ENCODE results near the gene DSC3. TPM values are rescaled to one million over a fixed set of nuclear protein-coding genes. Genes with fewer than 3 reads are reported as not detected.
A peak's percentile ranks its signal among the peaks of the same experiment; 100 is the strongest.

Gene DSC3
- total RNA-seq, 1 experiment from 2014 or later: 60.8 TPM

DNA sequence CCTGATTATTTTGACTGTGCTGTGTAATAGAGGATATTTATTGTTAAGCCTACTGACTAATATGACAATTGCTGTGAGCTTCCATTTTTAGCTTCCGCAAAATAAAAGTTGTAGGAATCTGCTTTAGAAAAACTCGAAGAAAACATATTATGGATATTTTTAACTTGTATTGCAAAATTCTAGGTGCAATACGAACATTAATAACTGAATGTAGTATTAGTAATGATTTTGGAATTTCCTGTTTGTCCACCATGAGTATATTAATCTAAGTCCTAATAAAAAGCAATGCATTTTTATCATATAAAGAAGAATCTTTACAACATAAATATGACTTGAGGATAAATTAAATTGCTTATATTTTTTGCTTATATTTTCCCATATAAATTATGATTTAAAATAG lies 2.4 kb upstream of the DSC3 start:
- ChIA-PET POLR2A (interaction anchor here (0.6 to 9.0 kb wide), 9 partner anchors 20 to 465 kb away, joined by 3 to 221 read pairs (median 6); partner anchors contain the start of genes DSC2 and DSG3), CTCF (interaction anchor here (1.0 to 1.6 kb wide), 3 partner anchors 54 to 501 kb away, joined by 3 to 4 read pairs (median 3); no protein-coding TSS in a partner anchor)
- TF ChIP-seq, protein P1, sequence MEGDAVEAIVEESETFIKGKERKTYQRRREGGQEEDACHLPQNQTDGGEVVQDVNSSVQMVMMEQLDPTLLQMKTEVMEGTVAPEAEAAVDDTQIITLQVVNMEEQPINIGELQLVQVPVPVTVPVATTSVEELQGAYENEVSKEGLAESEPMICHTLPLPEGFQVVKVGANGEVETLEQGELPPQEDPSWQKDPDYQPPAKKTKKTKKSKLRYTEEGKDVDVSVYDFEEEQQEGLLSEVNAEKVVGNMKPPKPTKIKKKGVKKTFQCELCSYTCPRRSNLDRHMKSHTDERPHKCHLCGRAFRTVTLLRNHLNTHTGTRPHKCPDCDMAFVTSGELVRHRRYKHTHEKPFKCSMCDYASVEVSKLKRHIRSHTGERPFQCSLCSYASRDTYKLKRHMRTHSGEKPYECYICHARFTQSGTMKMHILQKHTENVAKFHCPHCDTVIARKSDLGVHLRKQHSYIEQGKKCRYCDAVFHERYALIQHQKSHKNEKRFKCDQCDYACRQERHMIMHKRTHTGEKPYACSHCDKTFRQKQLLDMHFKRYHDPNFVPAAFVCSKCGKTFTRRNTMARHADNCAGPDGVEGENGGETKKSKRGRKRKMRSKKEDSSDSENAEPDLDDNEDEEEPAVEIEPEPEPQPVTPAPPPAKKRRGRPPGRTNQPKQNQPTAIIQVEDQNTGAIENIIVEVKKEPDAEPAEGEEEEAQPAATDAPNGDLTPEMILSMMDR (IDR thresholded peaks at IDR 0.05; ENCODE audit: unreplicated experiment): no peak
- Mint-ChIP-seq H3K4me3 (ENCODE audit: unreplicated experiment) (no peak overlapping the region), H3K36me3 (ENCODE audit: insufficient read depth, unreplicated experiment) (peaks cover 6% of the 10 kb centered on the region), H3K27ac (ENCODE audit: low read depth, unreplicated experiment) (no peak overlapping the region), H3K27me3 (ENCODE audit: insufficient read depth, unreplicated experiment) (no peaks in the 10 kb centered on the region), H3K9me3 (ENCODE audit: unreplicated experiment) (no peaks in the 10 kb centered on the region), H3K4me1 (ENCODE audit: insufficient read depth, unreplicated experiment) (peaks cover 39% of the 10 kb centered on the region)
- intact Hi-C loops (cut with micrococcal nuclease): loop anchor here (5.0 kb wide), 1 partner anchor 402 kb away; the partner anchor contains the start of gene DSG3
- DNase-seq (ENCODE audit: unreplicated experiment): no peak
- BruUV-seq (replicated peaks): no TSS peak

DNA sequence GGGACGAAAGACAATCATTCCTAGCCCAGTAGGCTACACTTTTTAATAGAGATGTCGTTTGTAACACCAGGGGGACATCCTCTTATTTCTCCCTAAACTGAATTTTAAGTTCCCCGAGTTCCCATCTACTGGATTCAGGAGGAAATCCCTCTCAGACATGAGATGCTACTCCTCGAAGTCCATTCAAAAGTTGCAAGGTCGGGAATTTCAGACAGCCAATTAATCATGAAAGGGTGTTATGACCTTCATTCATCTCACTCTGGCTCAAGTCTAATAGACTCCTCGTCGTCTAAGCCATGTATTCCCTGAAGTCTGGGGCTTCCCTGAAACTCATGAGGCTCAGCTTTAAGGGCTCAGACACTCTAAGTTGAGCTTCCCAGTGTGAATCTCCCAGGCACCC lies 1.2 kb upstream of the DSC3 start:
- ChIA-PET POLR2A (interaction anchor here (0.7 to 9.0 kb wide), 13 partner anchors 11 to 466 kb away, joined by 3 to 221 read pairs (median 8); partner anchors contain the start of genes DSC2 and DSG3), CTCF (interaction anchor here (1.0 to 1.6 kb wide), 2 partner anchors 55 to 198 kb away, joined by 3 to 4 read pairs; no protein-coding TSS in a partner anchor)
- DNase-seq (ENCODE audit: unreplicated experiment): no peak
- Mint-ChIP-seq H3K27me3 (ENCODE audit: insufficient read depth, unreplicated experiment) (no peaks in the 10 kb centered on the region), H3K9me3 (ENCODE audit: unreplicated experiment) (no peaks in the 10 kb centered on the region), H3K4me1 (ENCODE audit: insufficient read depth, unreplicated experiment) (peaks cover 39% of the 10 kb centered on the region), H3K27ac (ENCODE audit: low read depth, unreplicated experiment) (peak overlapping the region; percentile 98), H3K36me3 (ENCODE audit: insufficient read depth, unreplicated experiment) (peaks cover 6% of the 10 kb centered on the region), H3K4me3 (ENCODE audit: unreplicated experiment) (peak overlapping the region; percentile 97)
- TF ChIP-seq, protein P1 (IDR thresholded peaks at IDR 0.05; ENCODE audit: unreplicated experiment): no peak
- intact Hi-C loops (cut with micrococcal nuclease): loop anchor here (2.0 to 5.0 kb wide), 2 partner anchors 57 to 404 kb away; partner anchors contain the start of gene DSG3
- BruUV-seq (replicated peaks): no TSS peak

DNA sequence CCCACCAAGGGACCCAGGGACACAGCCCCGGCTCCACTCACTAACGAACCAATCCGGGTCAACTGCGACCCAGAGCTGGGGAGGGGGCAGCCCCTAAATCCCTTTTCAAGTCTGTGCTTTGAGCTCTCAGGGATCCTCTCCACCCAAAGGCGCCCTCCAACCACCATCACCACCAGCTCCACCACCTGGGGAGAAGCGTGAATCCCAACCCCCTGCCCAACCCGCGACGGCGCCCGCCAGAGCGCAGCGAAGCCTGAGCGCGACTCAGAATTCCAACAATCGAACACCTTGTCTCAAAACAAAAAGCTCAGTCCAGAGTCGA lies 497 bp downstream of the DSC3 start:
- DNase-seq (ENCODE audit: unreplicated experiment): no peak
- CTCF ChIA-PET: interaction anchor here (0.6 to 2.3 kb wide), 7 partner anchors 12 to 458 kb away, joined by 3 to 6 read pairs (median 3); no protein-coding TSS in a partner anchor
- Mint-ChIP-seq H3K4me1 (ENCODE audit: insufficient read depth, unreplicated experiment) (peaks cover 43% of the 10 kb centered on the region), H3K27ac (ENCODE audit: low read depth, unreplicated experiment) (peak overlapping the region; percentile 98), H3K36me3 (ENCODE audit: insufficient read depth, unreplicated experiment) (peaks cover 6% of the 10 kb centered on the region), H3K27me3 (ENCODE audit: insufficient read depth, unreplicated experiment) (no peaks in the 10 kb centered on the region), H3K9me3 (ENCODE audit: unreplicated experiment) (no peaks in the 10 kb centered on the region), H3K4me3 (ENCODE audit: unreplicated experiment) (peak overlapping the region; percentile 97)
- POLR2A ChIA-PET: interaction anchor here (0.6 to 9.0 kb wide), 48 partner anchors 10 to 1885 kb away, joined by 3 to 221 read pairs (median 6); partner anchors contain the start of genes DSC2, DSG3 and TRAPPC8
- TF ChIP-seq, protein P1 (IDR thresholded peaks at IDR 0.05; ENCODE audit: unreplicated experiment): no peak
- intact Hi-C loops (cut with micrococcal nuclease): loop anchor here (1.0 to 5.0 kb wide), 3 partner anchors 59 to 405 kb away; partner anchors contain the start of gene DSG3
- BruUV-seq (replicated peaks): TSS peak; percentile 29

DNA sequence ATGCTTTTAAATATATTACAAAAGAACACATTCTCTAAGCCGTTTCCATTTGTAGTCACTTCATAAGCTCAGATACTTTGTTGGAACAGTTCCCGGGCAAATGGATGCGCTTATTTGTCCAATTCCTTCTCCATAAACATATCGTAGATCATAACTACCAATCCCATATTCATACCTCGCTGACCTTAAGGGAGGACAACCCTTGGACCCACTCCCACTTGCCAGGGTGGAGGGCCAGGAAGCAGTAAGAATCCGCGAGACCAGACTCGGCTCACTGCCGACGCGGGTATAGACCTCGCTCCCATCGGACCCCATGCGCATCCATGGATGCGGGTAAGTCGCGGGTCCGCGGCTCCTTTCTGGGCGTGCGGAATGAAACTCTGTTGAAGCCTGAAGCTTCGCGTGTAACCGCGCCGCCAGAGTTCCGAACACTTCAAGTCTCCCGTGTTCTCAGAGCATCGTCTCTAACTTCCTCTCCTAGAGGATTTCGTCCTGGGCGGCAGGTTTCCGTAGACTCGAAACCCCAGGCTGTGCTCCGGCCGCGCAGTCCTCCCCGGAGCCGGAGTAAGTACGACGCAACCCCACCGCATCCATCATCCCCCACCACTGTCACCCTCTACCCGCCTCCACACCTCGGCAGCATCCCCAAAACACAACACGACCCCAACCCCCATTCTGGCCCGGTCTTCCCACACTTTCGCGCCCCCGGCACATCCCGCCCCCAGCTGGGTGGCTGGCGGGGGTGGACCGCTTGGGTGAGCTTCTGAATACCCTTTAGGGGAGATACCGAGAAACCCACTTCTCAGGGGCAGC lies 1.1 kb downstream of the DSC3 start:
- Mint-ChIP-seq H3K27ac (ENCODE audit: low read depth, unreplicated experiment) (peak overlapping the region; percentile 98), H3K4me1 (ENCODE audit: insufficient read depth, unreplicated experiment) (peaks cover 37% of the 10 kb centered on the region), H3K27me3 (ENCODE audit: insufficient read depth, unreplicated experiment) (no peaks in the 10 kb centered on the region), H3K4me3 (ENCODE audit: unreplicated experiment) (peak overlapping the region; percentile 97), H3K36me3 (ENCODE audit: insufficient read depth, unreplicated experiment) (peaks cover 5% of the 10 kb centered on the region), H3K9me3 (ENCODE audit: unreplicated experiment) (no peaks in the 10 kb centered on the region)
- peak; percentile 70 for DNase-seq (ENCODE audit: unreplicated experiment)
- ChIA-PET CTCF (interaction anchor here (0.6 to 2.3 kb wide), 8 partner anchors 12 to 459 kb away, joined by 3 to 6 read pairs (median 3); no protein-coding TSS in a partner anchor), POLR2A (interaction anchor here (0.6 to 9.0 kb wide), 64 partner anchors 9 to 1885 kb away, joined by 3 to 221 read pairs (median 5); partner anchors contain the start of genes DSC1, DSC2, DSG3 and TRAPPC8)
- no TSS peak for BruUV-seq (replicated peaks)
- TF ChIP-seq, protein P1 (IDR thresholded peaks at IDR 0.05; ENCODE audit: unreplicated experiment): no peak
- intact Hi-C loops (cut with micrococcal nuclease): loop anchor here (1.0 to 5.0 kb wide), 4 partner anchors 31 to 406 kb away; partner anchors contain the start of gene DSG3
